Natural killer cell treated with Interleukin-12 subunit alpha and Interleukin-12 subunit beta and Interleukin-15 and Interleukin-18, amount 100 ng/mL, for 72 hours (primary cell): Measurements from ENCODE around the gene C3orf62. TPM values are rescaled to one million over a fixed set of nuclear protein-coding genes. Genes with fewer than 3 reads are reported as not detected.
"Not testable (repeated sequence)": the region's sequence is repeated elsewhere in the genome, so short reads cannot be mapped to it uniquely, and the experiment has no call there.

ENCODE experiments used
- ATAC-seq, 2 donors: fragments of 150-1000 bp; cut with Tn5 transposase in 1 of 2; sonication (Bioruptor Pico), chemical (Tn5 transposase) in 1 of 2; 2 replicates each; pipeline ENCODE4 v1.10.0; 2021
- DNase-seq: peaks from one replicate; pipeline ENCODE4 v3.0.0; 2022; ENCODE audit warnings: low spot score
- H3K27ac Mint-ChIP-seq, 2 donors: 1 replicate in 1 of 2; 2 replicates in 1 of 2; pipeline ENCODE4 v1.8.0; 2022; ENCODE audit warnings: mixed read lengths in 2 of 2, mild to moderate bottlenecking in 1 of 2, moderate library complexity in 1 of 2
- H3K27me3 Mint-ChIP-seq, 2 donors: 1 replicate in 1 of 2; 2 replicates in 1 of 2; pipeline ENCODE4 v1.8.0; 2022; ENCODE audit warnings: mixed read lengths in 2 of 2
- H3K36me3 Mint-ChIP-seq: one replicate; pipeline ENCODE4 v1.8.0; 2022; ENCODE audit warnings: mixed read lengths
- H3K4me1 Mint-ChIP-seq, 2 donors: 1 replicate in 1 of 2; 2 replicates in 1 of 2; pipeline ENCODE4 v1.8.0; 2022; ENCODE audit warnings: low read depth in 2 of 2, mixed read lengths in 2 of 2, mild to moderate bottlenecking in 1 of 2
- H3K4me3 Mint-ChIP-seq: one replicate; pipeline ENCODE4 v1.8.0; 2022; ENCODE audit warnings: mixed read lengths
- H3K9me3 Mint-ChIP-seq: 2 replicates; pipeline ENCODE4 v1.8.0; 2022; ENCODE audit warnings: mixed read lengths
- total RNA-seq, 2 donors: library from RNA; stranded (reverse); gene quantifications; one replicate each; pipeline ENCODE4 v1.2.3, GENCODE V29; 2022

C3orf62 gene
- total RNA-seq, 2 donors from 2014 or later, result 10.7 to 18.1 TPM

DNA sequence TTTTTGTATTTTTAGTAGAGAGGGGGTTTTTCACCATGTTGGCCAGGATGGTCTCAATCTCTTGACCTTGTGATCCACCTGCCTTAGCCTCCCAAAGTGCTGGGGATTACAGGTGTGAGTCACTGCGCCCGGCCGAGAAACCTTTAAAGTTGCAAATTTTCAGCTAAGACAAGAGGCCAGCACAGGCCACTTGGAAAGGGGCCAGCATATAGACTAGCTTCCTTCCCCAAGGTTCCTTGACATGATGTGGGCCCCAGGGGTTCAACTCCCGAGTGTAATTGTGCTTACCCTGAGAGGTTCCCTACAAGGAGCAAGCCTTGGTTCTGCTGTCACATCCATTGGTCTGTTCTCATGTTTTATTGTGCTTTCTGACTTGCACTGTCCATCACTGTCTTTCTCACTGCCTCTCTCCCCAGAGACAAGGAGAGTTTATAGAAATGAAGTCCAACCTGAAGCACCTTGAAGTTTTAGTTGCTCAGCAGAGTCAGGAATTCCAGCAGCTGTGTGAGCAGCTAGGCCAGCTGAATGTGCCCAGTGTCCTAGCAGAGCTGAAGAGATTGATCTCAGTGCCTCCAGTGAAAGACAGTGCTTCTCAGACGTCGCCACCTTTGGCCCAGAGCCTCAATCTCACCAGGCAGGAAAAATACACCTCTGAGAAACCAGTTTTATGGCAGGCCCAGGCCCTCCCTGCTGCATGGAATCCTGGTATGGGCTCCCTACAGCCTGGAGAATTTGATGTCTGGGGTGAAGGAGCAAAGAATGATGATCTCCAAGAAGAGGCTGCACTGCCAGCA, 21.1 kb downstream of the C3orf62 start:
- no peak for ATAC-seq
- Mint-ChIP-seq H3K4me3 (no peak overlapping the region), H3K4me1 (no peaks in the 10 kb centered on the region), H3K27me3 (no peaks in the 10 kb centered on the region), H3K27ac (no peak overlapping the region), H3K9me3 (no peaks in the 10 kb centered on the region), H3K36me3 (no peaks in the 10 kb centered on the region)
- DNase-seq, result no peak

DNA sequence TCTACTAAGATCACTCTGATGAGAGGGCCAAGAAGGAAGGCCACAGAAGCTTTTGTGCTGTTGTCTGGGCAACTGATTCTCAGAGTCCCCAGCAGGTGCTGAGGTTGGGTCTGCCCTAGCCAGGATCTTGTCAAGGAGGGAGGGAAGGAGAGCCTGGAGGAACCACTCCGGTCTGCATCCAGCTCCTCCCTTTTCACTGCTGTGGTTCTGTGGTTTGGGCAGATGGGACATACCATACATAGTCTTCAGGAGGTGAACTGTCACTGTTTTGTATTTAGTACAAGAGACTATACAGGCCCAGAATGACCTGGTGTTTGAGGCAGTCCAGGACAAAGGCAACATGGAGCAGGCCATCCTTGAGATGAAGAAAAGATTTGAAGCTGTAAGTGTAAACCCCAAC, 21.9 kb downstream of the C3orf62 start:
- Mint-ChIP-seq H3K27ac (no peak overlapping the region), H3K36me3 (no peaks in the 10 kb centered on the region), H3K4me3 (no peak overlapping the region), H3K4me1 (no peaks in the 10 kb centered on the region), H3K9me3 (no peaks in the 10 kb centered on the region), H3K27me3 (no peaks in the 10 kb centered on the region)
- ATAC-seq, result no peak
- DNase-seq, result no peak

DNA sequence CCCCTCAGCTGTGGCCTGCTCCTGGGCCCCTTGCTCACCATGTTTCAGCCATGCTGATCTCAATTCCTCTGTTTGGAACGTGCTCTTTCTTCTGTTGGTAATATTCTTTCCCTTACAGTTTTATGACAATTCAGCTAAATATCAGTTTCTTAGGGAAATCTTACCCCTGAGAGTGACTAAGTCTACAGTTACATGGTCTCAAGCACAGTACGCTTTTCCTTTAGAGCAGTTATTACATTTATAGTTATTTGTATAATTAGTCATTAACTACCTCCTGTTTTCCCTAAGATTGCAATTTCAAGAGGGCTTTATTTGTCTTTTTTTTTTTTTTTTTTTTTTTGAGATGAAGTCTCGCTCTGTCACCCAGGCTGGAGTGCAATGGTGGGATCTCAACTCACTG, 23.5 kb downstream of the C3orf62 start:
- H3K27ac Mint-ChIP-seq, result no peak overlapping the region
- H3K27me3 Mint-ChIP-seq, result no peaks in the 10 kb centered on the region
- DNase-seq (no peak), ATAC-seq (no peak)
- H3K4me1 Mint-ChIP-seq, result no peaks in the 10 kb centered on the region
- H3K36me3 Mint-ChIP-seq, result no peaks in the 10 kb centered on the region
- H3K9me3 Mint-ChIP-seq, result no peaks in the 10 kb centered on the region
- no peak overlapping the region for H3K4me3 Mint-ChIP-seq

DNA sequence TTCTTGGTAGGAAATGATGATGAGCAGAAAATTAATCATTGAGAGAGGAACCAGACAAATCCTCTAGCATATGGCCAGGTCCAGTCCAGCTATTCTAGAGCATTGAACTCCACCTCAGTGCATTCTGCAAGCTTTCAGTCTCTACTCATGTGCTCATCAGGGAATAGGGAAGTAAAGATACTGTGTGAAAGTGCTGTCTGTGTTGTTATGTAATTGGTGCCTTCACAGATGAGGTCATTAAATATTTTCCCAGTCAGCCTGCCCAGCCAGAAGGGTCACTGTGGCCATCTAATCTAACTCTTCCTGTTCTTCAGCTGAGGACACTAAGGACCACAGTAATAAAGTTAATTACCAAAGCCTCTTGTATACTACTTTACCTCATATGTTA, 28.2 kb downstream of the C3orf62 start:
- no peak for ATAC-seq
- H3K4me1 Mint-ChIP-seq, result no peaks in the 10 kb centered on the region

DNA sequence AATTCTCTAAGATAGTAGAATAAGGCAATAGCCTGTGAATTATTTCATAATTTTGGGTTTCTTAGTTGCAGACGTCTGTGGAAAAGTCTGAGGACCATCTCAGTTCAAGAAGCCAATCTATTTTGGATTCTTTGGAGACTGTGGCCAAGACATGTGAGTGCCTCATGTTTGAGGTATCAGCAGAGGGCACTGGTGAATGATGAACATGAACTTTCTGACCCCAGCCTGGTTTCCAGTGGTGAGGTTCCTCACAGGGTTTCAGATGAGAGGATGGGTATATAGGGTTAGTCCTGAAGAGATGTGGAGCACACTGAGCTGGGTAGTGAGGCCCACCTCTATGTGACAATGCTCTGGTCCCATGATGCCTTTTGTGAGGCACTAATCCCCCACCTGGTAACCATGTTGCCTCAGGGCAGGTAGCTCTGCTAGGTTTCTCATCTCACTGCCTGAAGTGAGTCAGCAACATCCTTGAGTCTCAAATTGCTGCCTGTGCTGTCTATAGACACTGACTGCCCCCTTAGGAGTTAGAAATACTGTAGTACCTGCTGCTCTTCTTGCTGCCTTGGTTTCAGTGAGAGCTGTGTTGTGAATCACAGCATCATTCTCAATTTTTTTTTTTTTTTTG, 32.3 kb downstream of the C3orf62 start:
- no peak for DNase-seq
- no peak overlapping the region for H3K27ac Mint-ChIP-seq
- ATAC-seq, result no peak
- no peak overlapping the region for H3K4me3 Mint-ChIP-seq
- H3K9me3 Mint-ChIP-seq, result no peaks in the 10 kb centered on the region
- H3K36me3 Mint-ChIP-seq, result no peaks in the 10 kb centered on the region
- no peaks in the 10 kb centered on the region for H3K27me3 Mint-ChIP-seq
- no peaks in the 10 kb centered on the region for H3K4me1 Mint-ChIP-seq

More for the DNA sequence above, 28.2 kb downstream of the C3orf62 start:
- H3K36me3 Mint-ChIP-seq, result no peaks in the 10 kb centered on the region
- no peak overlapping the region for H3K27ac Mint-ChIP-seq
- no peaks in the 10 kb centered on the region for H3K9me3 Mint-ChIP-seq
- no peak for DNase-seq
- H3K27me3 Mint-ChIP-seq, result no peaks in the 10 kb centered on the region
- no peak overlapping the region for H3K4me3 Mint-ChIP-seq

DNA sequence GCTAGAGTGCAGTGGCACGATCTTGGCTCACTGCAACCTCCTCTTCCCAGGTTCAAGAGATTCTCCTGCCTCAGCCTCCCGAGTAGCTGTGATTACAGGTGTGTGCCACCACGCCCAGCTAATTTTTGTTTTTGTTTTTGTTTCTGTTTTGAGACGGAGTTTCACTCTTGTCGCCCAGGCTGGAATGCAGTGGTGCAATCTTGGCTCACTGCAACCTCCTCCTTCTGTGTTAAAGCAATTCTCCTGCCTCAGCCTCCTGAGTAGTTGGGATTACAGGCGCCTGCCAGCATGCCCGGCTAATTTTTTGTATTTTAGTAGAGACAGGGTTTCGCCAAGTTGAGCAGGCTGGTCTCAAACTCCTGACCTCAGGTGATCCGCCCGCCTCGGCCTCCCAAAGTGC, 36.9 kb downstream of the C3orf62 start:
- H3K4me1 Mint-ChIP-seq, DNase-seq, ATAC-seq, H3K9me3 Mint-ChIP-seq, H3K27ac Mint-ChIP-seq, H3K4me3 Mint-ChIP-seq, H3K27me3 Mint-ChIP-seq, H3K36me3 Mint-ChIP-seq: not testable (repeated sequence)

DNA sequence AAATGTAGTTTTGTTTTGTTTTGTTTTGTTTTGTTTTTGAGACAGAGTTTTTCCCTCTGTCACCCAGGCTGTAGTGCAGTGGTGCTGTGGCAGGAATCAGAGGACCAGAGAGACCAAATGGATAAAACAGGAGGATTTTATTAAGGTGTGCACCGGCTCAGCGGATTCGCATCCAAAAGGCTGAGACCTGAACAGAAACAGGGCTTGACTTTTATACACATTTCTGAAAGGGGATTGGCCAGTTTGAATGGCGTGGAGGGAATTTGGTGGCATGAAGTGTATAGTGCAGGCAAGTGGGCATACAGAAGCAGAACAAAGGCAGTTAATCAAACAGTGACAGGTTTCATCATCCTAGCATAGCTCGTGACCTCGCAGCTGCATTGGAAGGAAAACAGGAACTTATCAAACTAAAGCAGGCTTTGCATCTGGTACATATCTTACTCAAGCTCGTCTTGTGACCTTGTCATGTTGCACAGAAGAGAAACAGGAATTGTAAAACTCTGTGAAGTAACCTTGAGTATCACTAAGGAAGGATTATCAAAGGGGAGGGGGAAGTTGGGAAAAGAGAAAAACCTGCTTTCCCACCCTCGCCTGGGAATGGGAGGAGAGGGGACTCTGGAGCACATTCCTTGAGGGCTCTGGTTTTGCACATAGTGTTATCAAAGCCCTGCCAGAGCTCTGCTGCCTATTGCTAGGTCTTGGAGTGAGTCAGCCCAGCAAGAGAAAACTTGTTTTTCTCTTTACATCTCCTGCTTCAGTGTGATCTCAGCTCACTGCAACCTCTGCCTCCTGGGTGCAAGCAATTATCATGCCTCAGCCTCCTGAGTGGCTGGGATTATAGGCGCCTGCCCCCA, 38.5 kb downstream of the C3orf62 start:
- Mint-ChIP-seq H3K27me3 (peaks cover 5 to 7% of the 10 kb centered on the region in 2 donors), H3K4me3 (no peak overlapping the region), H3K27ac (no peak overlapping the region), H3K36me3 (peaks cover 12% of the 10 kb centered on the region), H3K9me3 (peaks cover 3% of the 10 kb centered on the region), H3K4me1 (no peaks in the 10 kb centered on the region)
- ATAC-seq (no peak), DNase-seq (no peak)

DNA sequence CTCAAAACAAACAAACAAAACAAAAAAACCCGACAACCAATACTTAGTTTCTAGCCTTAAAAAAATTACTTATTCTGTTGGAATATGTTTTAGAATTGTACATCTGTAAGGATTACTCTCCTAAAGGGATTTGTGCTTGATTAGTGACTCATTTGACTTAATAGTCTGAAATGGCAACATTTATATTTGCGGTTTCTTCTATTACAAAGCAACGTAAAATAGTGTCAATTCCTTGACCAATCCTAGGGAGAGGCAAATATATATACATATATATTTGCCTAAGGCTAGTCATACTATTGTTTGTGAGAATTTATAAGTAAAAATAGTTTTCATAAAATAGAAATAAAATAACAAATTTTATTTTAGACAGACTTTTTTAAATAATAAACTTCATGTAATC, 39.7 kb downstream of the C3orf62 start:
- Mint-ChIP-seq H3K36me3 (peaks cover 22% of the 10 kb centered on the region), H3K9me3 (peaks cover 6% of the 10 kb centered on the region), H3K27me3 (peaks cover 5 to 7% of the 10 kb centered on the region in 2 donors), H3K4me1 (no peaks in the 10 kb centered on the region), H3K4me3 (no peak overlapping the region), H3K27ac (no peak overlapping the region)
- DNase-seq (no peak), ATAC-seq (no peak)

DNA sequence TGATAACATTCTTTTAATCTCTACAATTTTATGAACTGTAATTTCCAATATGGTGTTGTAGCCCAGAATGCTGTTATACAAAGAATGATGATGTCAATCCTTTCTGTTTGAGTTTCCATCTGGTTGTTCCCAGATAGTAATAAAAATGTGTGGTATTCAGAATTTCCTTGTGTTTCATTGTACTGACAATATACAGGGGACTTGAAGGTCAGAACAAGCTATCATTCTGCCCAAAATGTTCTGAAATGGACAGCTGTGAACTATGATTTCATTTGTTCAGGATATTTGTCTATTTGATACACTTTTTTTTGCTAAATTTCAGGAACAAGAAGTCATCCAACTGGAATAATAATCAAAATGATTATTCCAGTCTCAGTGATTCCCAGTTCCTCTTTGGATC, 40.8 kb downstream of the C3orf62 start:
- no peak for ATAC-seq
- peaks cover 30% of the 10 kb centered on the region for H3K36me3 Mint-ChIP-seq
- no peak for DNase-seq
- H3K4me1 Mint-ChIP-seq, result no peaks in the 10 kb centered on the region
- H3K27me3 Mint-ChIP-seq, result peaks cover 7 to 12% of the 10 kb centered on the region in 2 donors
- H3K9me3 Mint-ChIP-seq, result peaks cover 10% of the 10 kb centered on the region
- no peak overlapping the region for H3K27ac Mint-ChIP-seq
- H3K4me3 Mint-ChIP-seq, result no peak overlapping the region

DNA sequence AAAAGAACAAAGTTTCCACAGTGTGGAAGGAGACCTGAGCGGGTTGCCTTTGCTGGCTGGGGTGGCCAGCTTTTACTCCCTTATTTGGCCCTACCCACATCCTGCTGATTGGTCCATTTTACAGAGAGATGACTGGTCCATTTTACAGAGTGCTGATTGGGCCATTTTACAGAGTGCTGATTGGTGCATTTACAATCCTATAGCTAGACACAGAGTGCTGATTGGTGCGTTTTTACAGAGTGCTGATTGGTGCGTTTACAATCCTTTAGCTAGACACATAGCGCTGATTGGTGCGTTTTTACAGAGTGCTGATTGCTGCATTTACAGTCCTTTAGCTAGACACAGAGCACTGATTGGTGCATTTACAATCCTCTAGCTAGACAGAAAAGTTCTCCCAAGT, 48.2 kb downstream of the C3orf62 start:
- H3K4me3 Mint-ChIP-seq, DNase-seq, ATAC-seq, H3K4me1 Mint-ChIP-seq, H3K27ac Mint-ChIP-seq: not testable (repeated sequence)
- peaks cover 20% of the 10 kb centered on the region for H3K9me3 Mint-ChIP-seq
- peaks cover 40% of the 10 kb centered on the region for H3K36me3 Mint-ChIP-seq
- peaks cover 6 to 13% of the 10 kb centered on the region in 2 donors for H3K27me3 Mint-ChIP-seq

DNA sequence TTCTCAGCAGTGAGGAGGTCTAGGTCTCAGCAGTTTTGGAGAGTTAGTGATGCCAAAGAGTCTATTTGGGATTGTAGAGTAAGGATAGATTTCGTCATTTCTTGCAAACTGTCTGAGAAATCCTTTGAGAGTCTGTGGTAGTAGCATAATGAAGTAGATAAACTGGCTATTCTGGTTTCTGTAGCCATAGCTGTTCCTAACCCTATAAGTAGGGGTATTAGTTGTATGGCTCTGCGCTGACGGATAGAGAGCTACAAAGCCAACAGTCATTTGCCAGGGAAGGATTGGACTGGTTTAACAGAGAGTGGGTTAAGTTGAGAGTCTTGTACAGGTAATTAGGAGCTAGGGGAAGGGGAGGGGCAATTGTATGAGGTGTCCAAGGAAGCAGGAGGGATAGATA, 55.0 kb downstream of the C3orf62 start:
- Mint-ChIP-seq H3K4me3 (no peak overlapping the region), H3K27ac (no peak overlapping the region), H3K36me3 (no peaks in the 10 kb centered on the region), H3K27me3 (peaks cover 7 to 8% of the 10 kb centered on the region in 2 donors), H3K9me3 (no peaks in the 10 kb centered on the region), H3K4me1 (no peaks in the 10 kb centered on the region)
- ATAC-seq (no peak), DNase-seq (no peak)

DNA sequence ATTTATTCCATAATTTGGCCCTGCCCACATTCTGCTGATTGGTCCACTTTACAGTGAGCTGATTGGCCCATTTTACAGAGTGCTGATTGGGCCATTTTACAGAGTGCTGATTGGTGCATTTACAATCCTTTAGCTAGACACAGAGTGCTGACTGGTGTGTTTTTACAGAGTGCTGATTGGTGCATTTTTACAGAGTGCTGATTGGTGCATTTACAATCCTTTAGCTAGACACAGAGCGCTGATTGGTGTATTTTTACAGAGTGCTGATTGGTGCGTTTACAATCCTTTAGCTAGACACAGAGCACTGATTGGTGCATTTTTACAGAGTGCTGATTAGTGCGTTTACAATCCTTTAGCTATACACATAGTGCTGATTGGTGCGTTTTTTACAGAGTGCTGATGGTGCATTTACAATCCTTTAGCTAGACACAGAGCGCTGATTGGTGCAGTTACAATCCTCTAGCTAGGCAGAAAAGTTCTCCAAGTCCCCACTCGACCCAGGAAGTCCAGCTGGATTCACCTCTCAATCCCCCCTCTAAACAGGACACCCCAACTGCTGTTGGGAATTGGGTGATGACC, 56.0 kb downstream of the C3orf62 start:
- not testable (repeated sequence) for H3K4me1 Mint-ChIP-seq, H3K27ac Mint-ChIP-seq, H3K36me3 Mint-ChIP-seq, DNase-seq, ATAC-seq, H3K4me3 Mint-ChIP-seq, H3K9me3 Mint-ChIP-seq
- H3K27me3 Mint-ChIP-seq, result peaks cover 8 to 11% of the 10 kb centered on the region in 2 donors

DNA sequence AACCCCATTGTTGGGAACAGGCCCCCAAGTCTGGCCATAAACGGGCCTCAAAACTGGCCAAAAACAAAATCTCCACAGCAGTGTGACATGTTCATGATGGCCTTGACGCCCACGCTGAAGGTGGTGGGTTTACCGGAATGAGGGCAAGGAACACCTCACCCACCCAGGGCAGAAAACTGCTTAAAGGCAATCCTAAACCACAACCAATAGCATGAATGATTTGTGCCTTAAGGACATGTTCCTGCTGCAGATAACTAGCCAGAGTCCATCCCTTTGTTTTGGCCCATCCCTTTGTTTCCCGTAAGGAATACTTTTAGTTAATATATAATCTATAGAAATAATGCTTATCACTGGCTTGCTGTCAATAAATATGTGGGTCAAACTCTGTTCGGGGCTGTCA, 57.9 kb downstream of the C3orf62 start:
- no peak for ATAC-seq
- H3K4me1 Mint-ChIP-seq, result no peaks in the 10 kb centered on the region
- H3K27ac Mint-ChIP-seq, result no peak overlapping the region
- H3K36me3 Mint-ChIP-seq, result no peaks in the 10 kb centered on the region
- H3K9me3 Mint-ChIP-seq, result no peaks in the 10 kb centered on the region
- peaks cover 9 to 13% of the 10 kb centered on the region in 2 donors for H3K27me3 Mint-ChIP-seq
- DNase-seq, result no peak
- H3K4me3 Mint-ChIP-seq, result no peak overlapping the region
